SK-N-SH treated with all-trans-retinoic acid at 6 μM for 48 hours (cell line): Measurements from ENCODE around the gene C3orf22.

Source experiments
- ATAC-seq: fragments of 200-7000 bp; cut with Tn5 transposase; 3 replicates; pipeline ENCODE4 v1.9.1; 2020; ENCODE audit warnings: mild to moderate bottlenecking, moderate library complexity
- ARNTL ChIP-seq: fragments of 450-650 bp; formaldehyde crosslinking; IDR thresholded peaks from 2 replicates; pipeline ENCODE4 v1.5.0; 2020; ENCODE audit warnings: low read depth, mild to moderate bottlenecking, moderate library complexity, borderline replicate concordance
- BACH2 ChIP-seq: fragments of 250-450 bp; sonication (Bioruptor Pico); IDR thresholded peaks from 2 replicates; pipeline ENCODE4 v1.9.0; 2021; ENCODE audit warnings: mild to moderate bottlenecking, borderline replicate concordance
- CSDC2 ChIP-seq: fragments of 250-450 bp; sonication (Bioruptor Pico); IDR thresholded peaks from 2 replicates; pipeline ENCODE4 v1.5.0; 2020; ENCODE audit warnings: mild to moderate bottlenecking, moderate library complexity
- ESRRG ChIP-seq: fragments of 250-450 bp; sonication (Bioruptor Pico); IDR thresholded peaks from 2 replicates; pipeline ENCODE4 v1.6.1; 2021; ENCODE audit warnings: mild to moderate bottlenecking
- ISL1 ChIP-seq: fragments of 250-450 bp; sonication (Bioruptor Pico); IDR thresholded peaks from 2 replicates; pipeline ENCODE4 v2.1.2; 2022; ENCODE audit warnings: mild to moderate bottlenecking, moderate library complexity
- PATZ1 ChIP-seq: fragments of 250-450 bp; sonication (Bioruptor Pico); IDR thresholded peaks from 2 replicates; pipeline ENCODE4 v1.8.0; 2020; ENCODE audit warnings: mild to moderate bottlenecking, moderate library complexity, borderline replicate concordance
- POU6F1 ChIP-seq: fragments of 250-450 bp; sonication (Bioruptor Pico); IDR thresholded peaks from 2 replicates; pipeline ENCODE4 v1.8.0; 2021; ENCODE audit warnings: low read depth, mild to moderate bottlenecking, moderate library complexity, borderline replicate concordance
- PPARA ChIP-seq: fragments of 250-450 bp; sonication (Bioruptor Pico); IDR thresholded peaks from 2 replicates; pipeline ENCODE4 v1.5.0; 2020; ENCODE audit warnings: mild to moderate bottlenecking, borderline replicate concordance
- TCF4 ChIP-seq: fragments of 250-450 bp; sonication (Bioruptor Pico); IDR thresholded peaks from 2 replicates; pipeline ENCODE4 v1.8.0; 2021; ENCODE audit warnings: mild to moderate bottlenecking, moderate library complexity, borderline replicate concordance
- TOX ChIP-seq: fragments of 250-450 bp; sonication (Bioruptor Pico); IDR thresholded peaks from 2 replicates; pipeline ENCODE4 v1.8.0; 2021; ENCODE audit warnings: mild to moderate bottlenecking, moderate library complexity, borderline replicate concordance
- ZFP3 ChIP-seq: fragments of 250-450 bp; sonication (Bioruptor Pico); IDR thresholded peaks from 2 replicates; pipeline ENCODE4 v1.5.0; 2020; ENCODE audit warnings: mild to moderate bottlenecking, moderate library complexity
- ZFP30 ChIP-seq: fragments of 450-650 bp; formaldehyde crosslinking; IDR thresholded peaks from 2 replicates; pipeline ENCODE4 v1.5.0; 2022; ENCODE audit warnings: mild to moderate bottlenecking, moderate library complexity
- ZNF565 ChIP-seq: fragments of 450-650 bp; formaldehyde crosslinking; conservative IDR thresholded peaks from 2 replicates; pipeline ENCODE4 v1.5.0; 2020; ENCODE audit warnings: low read depth, mild to moderate bottlenecking, moderate library complexity
- ZNF70 ChIP-seq: fragments of 450-650 bp; formaldehyde crosslinking; IDR thresholded peaks from 2 replicates; pipeline ENCODE4 v1.5.0; 2020; ENCODE audit warnings: mild to moderate bottlenecking, moderate library complexity
- ZNF8 ChIP-seq: fragments of 450-650 bp; formaldehyde crosslinking; IDR thresholded peaks from 2 replicates; pipeline ENCODE4 v1.5.0; 2020; ENCODE audit warnings: mild to moderate bottlenecking, moderate library complexity
- TF ChIP-seq, protein P1 (sequence below): fragments of 250-450 bp; sonication (Bioruptor Pico); IDR thresholded peaks from 2 replicates; pipeline ENCODE4 v1.5.1; 2020; ENCODE audit warnings: low read depth, mild to moderate bottlenecking, moderate library complexity
- TF ChIP-seq, protein P2 (sequence below): fragments of 250-450 bp; sonication (Bioruptor Pico); IDR thresholded peaks from 2 replicates; pipeline ENCODE4 v1.5.0; 2020; ENCODE audit warnings: mild to moderate bottlenecking, moderate library complexity

Gene C3orf22

DNA sequence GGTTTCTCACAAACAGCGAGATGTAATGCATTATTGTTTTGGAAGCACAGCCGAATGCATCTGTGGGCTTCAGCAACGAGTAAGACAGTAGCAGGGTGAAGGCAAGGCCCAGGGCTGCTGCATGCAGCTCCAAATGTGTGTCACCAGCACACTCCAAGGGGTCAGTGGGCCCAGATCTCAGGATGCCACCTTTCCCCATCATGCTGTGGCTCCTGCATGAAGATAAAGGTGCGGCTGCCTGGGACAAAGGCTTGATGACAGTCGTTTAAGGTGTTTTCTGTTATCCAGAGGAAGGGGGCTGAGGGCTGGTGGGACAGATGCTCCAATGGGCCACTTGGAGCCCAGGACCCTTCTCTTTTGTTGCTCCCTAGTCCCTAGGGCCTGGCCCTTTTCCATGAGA lies 13.2 kb downstream of the C3orf22 start (continued):
- TF ChIP-seq PATZ1 (CRISPR knock-in tag) (no peak), BACH2 (CRISPR knock-in tag) (no peak), ZNF8 (no peak), POU6F1 (CRISPR knock-in tag) (no peak)
- TF ChIP-seq, protein P1, sequence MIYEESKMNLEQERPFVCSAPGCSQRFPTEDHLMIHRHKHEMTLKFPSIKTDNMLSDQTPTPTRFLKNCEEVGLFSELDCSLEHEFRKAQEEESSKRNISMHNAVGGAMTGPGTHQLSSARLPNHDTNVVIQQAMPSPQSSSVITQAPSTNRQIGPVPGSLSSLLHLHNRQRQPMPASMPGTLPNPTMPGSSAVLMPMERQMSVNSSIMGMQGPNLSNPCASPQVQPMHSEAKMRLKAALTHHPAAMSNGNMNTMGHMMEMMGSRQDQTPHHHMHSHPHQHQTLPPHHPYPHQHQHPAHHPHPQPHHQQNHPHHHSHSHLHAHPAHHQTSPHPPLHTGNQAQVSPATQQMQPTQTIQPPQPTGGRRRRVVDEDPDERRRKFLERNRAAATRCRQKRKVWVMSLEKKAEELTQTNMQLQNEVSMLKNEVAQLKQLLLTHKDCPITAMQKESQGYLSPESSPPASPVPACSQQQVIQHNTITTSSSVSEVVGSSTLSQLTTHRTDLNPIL (CRISPR knock-in tag), result no peak

- TF ChIP-seq ZNF565 (CRISPR knock-in tag), result no peak
- no peak for TF ChIP-seq ZNF70 (CRISPR knock-in tag)
- TF ChIP-seq ZFP3 (CRISPR knock-in tag), result no peak
- TF ChIP-seq POU6F1 (CRISPR knock-in tag), result no peak
- TF ChIP-seq PATZ1 (CRISPR knock-in tag), result no peak
- TF ChIP-seq PPARA, result no peak
- no peak for TF ChIP-seq CSDC2
- no peak for TF ChIP-seq TOX
- TF ChIP-seq ISL1 (CRISPR knock-in tag), result no peak
- no peak for TF ChIP-seq ARNTL
- TF ChIP-seq TCF4 (CRISPR knock-in tag), result no peak
- TF ChIP-seq ZFP30 (CRISPR knock-in tag), result no peak
- no peak for ATAC-seq
These were observed 14.0 kb downstream of the C3orf22 start for GRCh38 chr3:126544596-126545281.

DNA sequence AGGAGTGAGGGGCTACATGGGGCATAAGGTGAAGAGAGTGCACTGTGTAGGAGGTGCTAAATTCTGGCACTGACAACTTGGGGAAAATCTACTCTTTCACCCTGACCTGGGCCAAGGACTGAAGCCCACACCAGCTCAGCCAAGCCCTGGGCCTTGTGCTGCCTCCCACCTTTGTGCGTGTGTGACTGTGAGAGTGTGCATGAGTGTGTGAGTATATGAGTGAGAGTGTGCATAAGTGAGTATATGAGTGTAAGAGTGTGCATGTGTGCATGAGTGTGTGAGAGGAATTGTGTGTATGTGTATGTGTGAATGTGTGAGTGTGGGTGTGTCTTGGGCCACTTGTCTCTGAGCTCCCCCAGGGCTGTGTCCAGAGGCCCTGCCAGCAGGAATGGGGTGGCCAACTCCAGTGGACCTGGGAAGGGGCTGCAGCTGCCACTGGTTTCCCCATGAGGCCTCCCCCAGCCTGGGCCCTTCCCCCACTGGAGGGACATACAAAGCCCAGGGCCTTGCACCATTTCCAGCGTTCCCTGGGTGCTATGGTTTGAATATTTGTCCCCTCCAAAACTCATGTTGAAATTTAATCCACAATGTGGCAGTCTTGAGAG lies 15.2 kb downstream of the C3orf22 start:
- TF ChIP-seq, protein P2, sequence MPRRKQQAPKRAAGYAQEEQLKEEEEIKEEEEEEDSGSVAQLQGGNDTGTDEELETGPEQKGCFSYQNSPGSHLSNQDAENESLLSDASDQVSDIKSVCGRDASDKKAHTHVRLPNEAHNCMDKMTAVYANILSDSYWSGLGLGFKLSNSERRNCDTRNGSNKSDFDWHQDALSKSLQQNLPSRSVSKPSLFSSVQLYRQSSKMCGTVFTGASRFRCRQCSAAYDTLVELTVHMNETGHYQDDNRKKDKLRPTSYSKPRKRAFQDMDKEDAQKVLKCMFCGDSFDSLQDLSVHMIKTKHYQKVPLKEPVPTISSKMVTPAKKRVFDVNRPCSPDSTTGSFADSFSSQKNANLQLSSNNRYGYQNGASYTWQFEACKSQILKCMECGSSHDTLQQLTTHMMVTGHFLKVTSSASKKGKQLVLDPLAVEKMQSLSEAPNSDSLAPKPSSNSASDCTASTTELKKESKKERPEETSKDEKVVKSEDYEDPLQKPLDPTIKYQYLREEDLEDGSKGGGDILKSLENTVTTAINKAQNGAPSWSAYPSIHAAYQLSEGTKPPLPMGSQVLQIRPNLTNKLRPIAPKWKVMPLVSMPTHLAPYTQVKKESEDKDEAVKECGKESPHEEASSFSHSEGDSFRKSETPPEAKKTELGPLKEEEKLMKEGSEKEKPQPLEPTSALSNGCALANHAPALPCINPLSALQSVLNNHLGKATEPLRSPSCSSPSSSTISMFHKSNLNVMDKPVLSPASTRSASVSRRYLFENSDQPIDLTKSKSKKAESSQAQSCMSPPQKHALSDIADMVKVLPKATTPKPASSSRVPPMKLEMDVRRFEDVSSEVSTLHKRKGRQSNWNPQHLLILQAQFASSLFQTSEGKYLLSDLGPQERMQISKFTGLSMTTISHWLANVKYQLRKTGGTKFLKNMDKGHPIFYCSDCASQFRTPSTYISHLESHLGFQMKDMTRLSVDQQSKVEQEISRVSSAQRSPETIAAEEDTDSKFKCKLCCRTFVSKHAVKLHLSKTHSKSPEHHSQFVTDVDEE (CRISPR knock-in tag), result no peak
- TF ChIP-seq ISL1 (CRISPR knock-in tag) (no peak), ESRRG (CRISPR knock-in tag) (no peak), ZFP3 (CRISPR knock-in tag) (no peak), ZNF8 (no peak)
- no peak for ATAC-seq
